Measurements from ENCODE around the gene RNF14. TPM values are rescaled to one million over a fixed set of nuclear protein-coding genes. Genes with fewer than 3 reads are reported as not detected.

Gene RNF14
- total RNA-seq, 1 donor from 2014 or later: 60.8 TPM

DNA sequence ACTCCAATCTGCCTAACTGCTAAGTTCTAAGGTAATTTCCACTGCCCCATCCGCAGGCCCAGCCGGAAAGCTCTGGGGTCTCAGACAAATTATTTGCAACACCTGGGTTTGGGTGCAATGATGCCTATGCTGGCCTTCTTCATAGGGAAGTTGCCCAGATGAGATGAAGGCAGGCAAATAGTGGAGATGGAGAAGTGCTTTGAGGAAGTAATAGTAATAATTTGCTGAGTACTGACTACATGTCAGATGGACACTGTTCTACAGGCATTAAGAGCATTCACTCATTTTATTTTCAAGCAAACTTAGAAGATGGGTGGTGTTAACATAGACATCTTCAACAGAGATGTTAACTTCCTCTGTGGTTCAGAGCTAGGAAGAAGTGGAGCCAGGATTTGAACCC is 14.7 kb upstream of the RNF14 start:
- peaks cover 8% of the 10 kb centered on the region for H3K27me3 Mint-ChIP-seq (ENCODE audit: unreplicated experiment)
- TF ChIP-seq CTCF (IDR thresholded peaks at IDR 0.05; ENCODE audit: partially characterized antibody, unreplicated experiment): no peak
- no peak overlapping the region for H3K27ac Mint-ChIP-seq (ENCODE audit: unreplicated experiment)
- peaks cover 30% of the 10 kb centered on the region for H3K4me1 Mint-ChIP-seq (ENCODE audit: low read depth, unreplicated experiment)
- no peak for DNase-seq
- peaks cover 8% of the 10 kb centered on the region for H3K9me3 Mint-ChIP-seq (ENCODE audit: unreplicated experiment)
- H3K36me3 Mint-ChIP-seq (ENCODE audit: unreplicated experiment): no peaks in the 10 kb centered on the region
- H3K4me3 Mint-ChIP-seq (ENCODE audit: unreplicated experiment): no peak overlapping the region

DNA sequence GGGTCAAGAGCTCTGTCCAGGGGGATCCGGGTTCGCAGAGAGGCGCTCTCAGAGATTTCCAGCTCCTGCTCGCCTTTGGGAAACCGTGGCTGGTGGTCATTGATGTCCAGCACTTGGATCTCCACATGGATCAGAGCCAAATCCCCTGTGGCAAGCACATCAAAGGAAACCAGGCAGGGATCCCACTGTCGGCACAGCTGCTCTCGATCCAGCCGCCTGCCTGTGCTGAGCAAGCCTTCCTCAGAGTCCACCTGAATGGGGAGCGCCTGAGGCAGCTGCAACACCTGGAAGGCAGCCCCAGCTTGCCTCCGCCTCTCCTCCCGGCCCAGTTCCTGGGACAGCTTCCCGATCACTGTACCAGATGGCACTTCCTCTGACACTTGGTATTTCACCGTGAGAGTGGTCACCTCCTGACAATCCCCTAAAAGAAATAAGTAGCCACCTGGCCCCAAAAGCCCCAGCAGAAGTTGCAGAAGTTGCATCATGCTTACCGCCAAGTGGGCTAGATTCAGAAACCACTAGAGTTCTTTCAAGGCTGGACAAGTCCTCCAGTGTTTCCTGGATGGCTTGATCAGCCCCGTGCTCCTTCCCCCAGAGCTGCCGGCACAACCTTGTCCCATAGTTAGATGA is 11.4 kb upstream of the RNF14 start:
- Mint-ChIP-seq H3K27me3 (ENCODE audit: unreplicated experiment) (peaks cover 10% of the 10 kb centered on the region), H3K4me3 (ENCODE audit: unreplicated experiment) (peak overlapping the region; percentile 42), H3K9me3 (ENCODE audit: unreplicated experiment) (peaks cover 6% of the 10 kb centered on the region), H3K36me3 (ENCODE audit: unreplicated experiment) (no peaks in the 10 kb centered on the region), H3K27ac (ENCODE audit: unreplicated experiment) (peak overlapping the region; percentile 93), H3K4me1 (ENCODE audit: low read depth, unreplicated experiment) (peaks cover 33% of the 10 kb centered on the region)
- no peak for TF ChIP-seq CTCF (IDR thresholded peaks at IDR 0.05; ENCODE audit: partially characterized antibody, unreplicated experiment)
- DNase-seq: no peak

GRCh38 chr5:141958113-141958512 is 10.8 kb upstream of the RNF14 start, which contains the start of gene PCDH12:
Gene PCDH12 (minus strand): TSS chr5:141958202. CDS start chr5:141957851, 351 bp downstream.
- H3K9me3 Mint-ChIP-seq (ENCODE audit: unreplicated experiment): peaks cover 4% of the 10 kb centered on the region
- peaks cover 33% of the 10 kb centered on the region for H3K4me1 Mint-ChIP-seq (ENCODE audit: low read depth, unreplicated experiment)
- H3K27ac Mint-ChIP-seq (ENCODE audit: unreplicated experiment): peak within 1 kb of the TSS; percentile 93
- H3K27me3 Mint-ChIP-seq (ENCODE audit: unreplicated experiment): peaks cover 10% of the 10 kb centered on the region
- DNase-seq: peak; percentile 82
- peak; percentile 14 for TF ChIP-seq CTCF (IDR thresholded peaks at IDR 0.05; ENCODE audit: partially characterized antibody, unreplicated experiment)
- H3K36me3 Mint-ChIP-seq (ENCODE audit: unreplicated experiment): no peaks in the 10 kb centered on the region
- H3K4me3 Mint-ChIP-seq (ENCODE audit: unreplicated experiment): peak within 1 kb of the TSS; percentile 58

DNA sequence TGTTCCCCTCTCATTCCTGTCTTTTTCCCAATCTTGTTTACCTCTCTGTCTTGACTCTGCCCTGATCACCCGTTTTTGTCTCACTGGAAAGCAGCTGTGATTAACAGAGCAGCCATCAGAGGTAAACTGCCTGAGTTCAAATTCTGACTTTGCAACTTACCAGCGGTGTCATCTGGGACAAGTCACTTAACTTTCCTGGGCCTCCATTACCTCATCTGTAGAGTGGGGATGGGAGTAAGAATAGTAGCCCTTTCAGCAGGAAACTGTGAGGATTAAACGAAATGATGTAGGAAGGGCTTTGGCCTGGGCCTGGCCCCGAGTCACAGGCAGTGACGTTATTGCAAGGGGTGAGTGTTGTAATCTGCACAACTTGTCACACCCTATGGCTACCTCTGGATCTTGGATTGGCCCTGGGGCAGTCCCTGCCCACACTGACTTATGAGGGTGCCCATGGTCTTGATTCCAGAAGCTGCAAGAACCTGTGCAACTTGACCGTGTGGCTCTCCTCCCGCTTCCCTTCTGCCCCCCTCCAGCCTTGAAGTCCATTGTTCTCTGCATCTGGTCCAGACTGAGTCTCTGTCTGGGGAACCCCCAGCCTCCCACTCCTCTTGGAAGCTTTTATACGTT is 10.2 kb upstream of the RNF14 start:
- Mint-ChIP-seq H3K36me3 (ENCODE audit: unreplicated experiment) (no peaks in the 10 kb centered on the region), H3K4me1 (ENCODE audit: low read depth, unreplicated experiment) (peaks cover 33% of the 10 kb centered on the region), H3K4me3 (ENCODE audit: unreplicated experiment) (peak overlapping the region; percentile 58), H3K27me3 (ENCODE audit: unreplicated experiment) (peaks cover 10% of the 10 kb centered on the region), H3K9me3 (ENCODE audit: unreplicated experiment) (peaks cover 4% of the 10 kb centered on the region), H3K27ac (ENCODE audit: unreplicated experiment) (peak overlapping the region; percentile 93)
- DNase-seq: no peak
- TF ChIP-seq CTCF (IDR thresholded peaks at IDR 0.05; ENCODE audit: partially characterized antibody, unreplicated experiment): no peak

GRCh38 chr5:141960018-141960417 is 8.9 kb upstream of the RNF14 start:
- Mint-ChIP-seq H3K27me3 (ENCODE audit: unreplicated experiment) (peaks cover 10% of the 10 kb centered on the region), H3K27ac (ENCODE audit: unreplicated experiment) (peak overlapping the region; percentile 83), H3K9me3 (ENCODE audit: unreplicated experiment) (peaks cover 2% of the 10 kb centered on the region), H3K4me1 (ENCODE audit: low read depth, unreplicated experiment) (peaks cover 33% of the 10 kb centered on the region), H3K36me3 (ENCODE audit: unreplicated experiment) (no peaks in the 10 kb centered on the region), H3K4me3 (ENCODE audit: unreplicated experiment) (peak overlapping the region; percentile 20)
- no peak for TF ChIP-seq CTCF (IDR thresholded peaks at IDR 0.05; ENCODE audit: partially characterized antibody, unreplicated experiment)
- DNase-seq: peak; percentile 36
